ENCODE results near the gene PLLP.

The PLLP gene, protein sequence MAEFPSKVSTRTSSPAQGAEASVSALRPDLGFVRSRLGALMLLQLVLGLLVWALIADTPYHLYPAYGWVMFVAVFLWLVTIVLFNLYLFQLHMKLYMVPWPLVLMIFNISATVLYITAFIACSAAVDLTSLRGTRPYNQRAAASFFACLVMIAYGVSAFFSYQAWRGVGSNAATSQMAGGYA

DNA sequence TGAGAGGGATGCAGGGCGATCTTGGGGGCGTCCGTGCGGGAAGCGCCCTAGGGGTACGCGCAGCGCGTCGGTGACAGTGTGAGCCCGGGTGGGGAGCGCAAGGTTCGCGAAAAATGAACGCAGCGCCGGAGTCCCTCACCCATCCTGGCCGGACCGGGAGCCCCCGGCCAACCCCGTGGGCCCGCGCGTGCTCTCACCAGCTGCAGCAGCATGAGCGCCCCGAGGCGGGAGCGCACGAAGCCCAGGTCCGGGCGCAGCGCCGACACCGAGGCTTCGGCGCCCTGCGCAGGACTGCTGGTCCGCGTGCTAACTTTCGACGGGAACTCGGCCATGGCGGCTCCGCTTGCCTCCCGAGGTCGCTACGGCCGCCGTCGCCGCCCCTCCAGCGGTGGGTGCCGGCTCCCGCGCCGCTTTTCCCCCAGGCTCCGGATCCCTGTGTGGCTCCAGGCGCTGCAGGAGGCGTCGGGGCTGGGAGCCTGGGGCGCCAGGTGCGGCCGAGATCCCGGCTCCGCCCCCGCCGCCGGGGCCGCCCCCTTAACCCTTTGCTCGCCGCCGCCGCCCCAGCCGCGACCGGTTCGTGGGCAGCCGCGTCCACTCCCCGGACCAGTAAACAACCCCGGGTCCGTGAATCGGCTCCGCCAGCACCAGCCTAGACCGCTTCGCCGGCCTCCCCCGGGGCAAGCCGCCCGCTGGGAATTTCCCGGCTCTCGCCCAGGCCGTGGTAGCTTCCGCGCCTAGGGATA, at the start of gene PLLP:
PLLP (minus strand) TSS at position 464 of the 743 bp plus-strand sequence; CDS start at position 332, 132 bp downstream.
- DNase-seq = no peak

DNA sequence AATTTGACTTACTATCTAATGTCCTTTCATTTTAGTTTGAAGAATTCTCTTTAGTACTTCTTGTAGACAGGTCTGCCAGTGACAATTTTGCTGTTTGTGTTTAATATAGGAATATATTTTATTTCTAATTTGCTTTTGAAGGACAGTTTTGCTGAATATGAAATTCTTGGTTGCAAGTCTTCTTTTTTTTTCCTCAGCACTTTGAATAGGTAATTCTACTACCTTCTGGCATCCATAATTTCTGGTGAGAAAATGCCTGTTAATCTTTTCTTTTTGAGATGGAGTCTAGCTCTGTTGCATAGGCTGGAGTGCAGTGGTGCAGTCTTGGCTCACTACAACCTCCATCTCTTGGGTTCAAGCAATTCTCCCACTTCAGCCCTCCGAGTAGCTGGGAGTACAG, 48.9 kb upstream of the PLLP start:
- DNase-seq = no peak

DNA sequence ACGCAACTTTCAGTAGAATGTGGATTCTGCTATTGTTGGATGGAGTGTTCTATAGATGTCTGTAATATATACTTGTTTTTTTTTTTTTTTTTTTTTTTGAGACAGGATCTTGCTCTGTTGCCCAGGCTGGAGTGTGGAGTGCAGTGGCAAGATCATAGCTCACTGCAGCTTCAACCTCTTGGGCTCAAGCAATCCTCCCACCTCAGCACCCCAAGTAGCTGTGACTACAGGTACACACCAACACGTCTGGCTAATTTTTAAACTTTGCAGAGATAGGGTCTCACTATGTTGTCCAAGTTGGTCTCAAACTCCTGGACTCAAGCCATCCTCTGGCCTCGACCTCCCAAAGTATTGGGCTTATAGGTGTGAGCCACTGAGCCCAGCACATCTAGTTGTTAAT, 46.9 kb upstream of the PLLP start:
- DNase-seq = no peak

DNA sequence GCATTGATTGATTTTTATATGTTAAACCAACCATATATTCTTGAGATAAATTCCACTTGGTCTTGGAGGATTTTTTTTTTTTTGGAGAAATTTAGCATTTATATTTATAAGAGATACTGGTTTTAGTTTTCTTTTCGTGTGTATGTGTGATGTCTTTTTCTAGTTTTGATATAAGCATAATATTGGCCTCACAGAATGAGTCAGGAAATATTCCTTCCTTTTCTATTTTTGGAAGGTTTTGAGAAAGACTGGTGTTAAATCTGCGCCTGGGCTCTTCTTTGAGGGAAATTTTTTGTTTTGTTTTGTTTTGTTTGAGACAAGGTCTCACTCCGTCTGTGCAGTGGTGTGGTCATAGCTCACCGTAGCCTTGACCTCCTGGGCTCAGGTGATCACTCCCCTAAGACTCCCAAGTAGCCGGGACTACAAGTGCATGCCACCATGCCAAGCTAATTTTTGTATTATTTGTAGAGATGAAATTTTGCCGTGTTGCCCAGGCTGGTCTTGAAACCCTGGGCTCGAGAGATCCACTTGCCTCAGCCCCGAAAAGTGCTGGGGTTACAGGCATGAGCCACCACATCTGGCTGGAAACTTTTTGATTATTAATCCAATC, 45.4 kb upstream of the PLLP start:
- DNase-seq = no peak

DNA sequence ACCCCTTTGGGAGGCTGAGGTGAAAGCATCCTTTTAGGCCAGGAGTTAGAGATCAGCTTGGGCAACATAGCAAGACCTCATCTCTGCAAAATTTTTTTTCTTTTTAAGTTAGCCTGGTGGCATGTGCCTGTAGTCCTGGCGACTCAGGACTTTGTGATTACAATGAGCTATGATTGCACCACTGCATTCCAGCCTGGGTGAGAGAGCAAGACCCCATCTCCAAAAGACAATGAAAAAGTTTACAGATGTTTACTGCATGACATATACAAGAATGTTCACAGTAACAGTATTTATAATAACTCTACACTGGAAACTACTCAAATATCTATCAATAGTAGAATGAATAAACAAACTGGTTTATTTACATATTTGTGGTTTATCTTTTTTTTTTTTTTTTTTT, 41.0 kb upstream of the PLLP start:
- no peak for DNase-seq

DNA sequence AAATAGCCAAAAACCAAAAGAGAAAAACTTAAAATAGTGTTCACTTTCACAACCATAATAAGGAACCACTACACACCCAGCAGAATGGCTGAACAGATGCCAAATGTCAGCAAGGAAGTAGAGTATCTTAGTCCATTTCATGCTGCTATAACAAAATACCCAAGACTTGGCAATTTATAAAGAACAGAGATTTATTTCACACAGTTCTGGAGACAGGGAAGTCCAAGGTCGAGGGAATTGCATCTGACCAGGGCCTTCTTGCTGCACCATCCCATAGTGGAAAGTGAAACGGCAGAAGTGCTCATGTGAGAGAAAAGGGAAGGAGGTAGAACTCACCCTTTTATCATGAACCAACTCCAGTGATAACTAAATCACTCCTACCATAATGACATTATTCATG, 40.3 kb upstream of the PLLP start:
- no peak for DNase-seq

DNA sequence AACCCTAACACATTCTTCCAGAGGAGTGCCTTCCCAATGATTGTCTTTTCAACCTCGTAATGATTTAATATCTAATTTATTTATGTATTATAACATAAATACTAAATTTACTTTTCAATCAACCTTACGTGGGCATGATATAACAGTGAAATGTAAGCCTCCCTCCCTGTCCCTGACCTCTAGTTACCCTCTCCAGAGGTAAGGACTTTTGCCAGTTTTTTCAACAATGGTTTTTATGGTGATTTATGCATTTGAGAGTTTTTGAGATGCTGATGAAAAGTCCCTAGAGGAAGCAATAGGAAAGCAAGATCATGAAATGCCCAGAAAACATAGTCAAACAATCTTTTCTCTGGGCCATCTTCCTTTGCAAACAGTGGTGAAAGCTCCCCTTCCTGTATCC, 35.2 kb upstream of the PLLP start:
- DNase-seq = no peak

DNA sequence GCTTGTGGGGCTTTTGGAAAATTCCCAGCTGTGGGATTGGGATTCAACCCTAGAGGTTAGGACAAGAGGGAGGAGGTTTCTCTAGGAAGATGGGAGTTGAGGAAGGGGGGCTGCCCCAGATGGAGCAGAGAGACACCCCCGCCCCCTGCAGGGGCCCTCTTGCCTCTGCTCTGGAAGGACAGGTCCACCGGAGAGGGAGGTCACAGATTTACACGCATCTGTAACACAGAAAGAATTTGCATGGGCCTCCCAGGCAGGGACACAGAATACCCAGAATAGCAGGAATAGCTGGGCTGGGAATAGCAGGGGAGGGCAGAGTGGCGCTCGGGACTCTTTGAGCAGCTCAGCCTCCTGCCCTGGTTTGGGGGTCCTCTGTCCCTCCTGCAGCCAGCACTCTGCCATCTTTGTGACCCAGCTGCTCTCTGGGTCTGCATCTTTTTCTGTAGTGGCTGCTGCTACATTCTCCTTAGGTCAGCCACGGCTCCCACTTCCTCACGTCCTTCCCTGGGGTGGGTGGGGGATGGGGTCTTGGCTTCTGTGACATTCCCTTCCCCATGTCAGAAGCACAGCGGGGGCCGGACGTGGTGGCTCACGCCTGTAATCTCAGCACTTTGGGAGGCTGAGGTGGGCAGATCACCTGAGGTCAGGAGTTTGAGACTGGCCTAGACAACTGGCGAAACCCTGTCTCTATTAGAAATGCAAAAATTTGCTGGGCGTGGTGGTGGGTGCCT, 33.9 kb upstream of the PLLP start:
- no peak for DNase-seq

DNA sequence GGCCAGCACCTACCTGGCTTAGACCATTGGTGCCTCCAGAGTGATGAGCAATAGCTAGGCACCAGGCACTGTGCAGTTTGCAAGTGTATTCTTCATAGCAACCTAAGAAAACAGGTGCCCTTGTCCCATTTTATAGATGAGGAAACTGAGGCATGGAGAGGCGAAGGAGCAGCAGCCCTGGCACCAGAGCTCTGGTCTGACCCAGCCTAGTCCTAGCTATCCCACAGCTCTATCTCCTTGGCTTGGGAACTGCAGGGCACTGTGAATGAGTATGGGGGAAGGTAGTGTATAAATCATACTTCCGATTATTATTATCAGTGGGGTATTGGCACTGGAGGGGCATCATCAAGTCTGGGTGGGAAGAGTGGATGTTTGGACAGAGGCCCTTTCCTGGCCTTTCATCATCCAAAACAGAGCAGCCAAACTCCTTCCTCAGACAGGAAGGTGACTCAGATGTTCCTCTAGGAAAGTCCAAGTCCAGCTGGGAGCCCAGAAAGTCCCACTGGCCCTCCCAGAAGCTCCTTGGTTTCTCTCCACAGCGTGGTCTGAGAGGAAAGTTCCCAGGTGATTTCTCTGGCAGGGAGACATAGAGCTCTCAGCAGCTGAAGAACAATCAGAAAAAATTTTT, 32.0 kb upstream of the PLLP start:
- DNase-seq = no peak

DNA sequence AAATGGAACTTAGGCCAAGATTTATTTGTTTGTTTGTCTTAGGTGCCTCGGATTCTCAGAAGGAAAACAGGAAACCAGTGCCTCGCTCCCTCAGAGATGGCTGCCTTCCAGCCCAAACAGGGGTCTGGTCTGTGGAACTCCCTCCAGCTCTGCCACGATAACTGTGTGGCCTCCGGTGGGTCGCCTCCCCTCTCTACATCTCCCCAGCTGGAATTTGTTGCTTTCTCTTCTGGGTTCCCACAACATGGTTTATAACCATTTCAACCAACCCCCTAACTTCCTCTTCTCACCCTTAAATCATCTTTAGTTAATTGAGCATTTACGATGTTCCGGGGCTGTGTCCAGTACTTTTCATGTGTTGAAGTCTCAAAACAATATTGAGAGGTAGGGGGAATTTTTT, 30.9 kb upstream of the PLLP start:
- no peak for DNase-seq

DNA sequence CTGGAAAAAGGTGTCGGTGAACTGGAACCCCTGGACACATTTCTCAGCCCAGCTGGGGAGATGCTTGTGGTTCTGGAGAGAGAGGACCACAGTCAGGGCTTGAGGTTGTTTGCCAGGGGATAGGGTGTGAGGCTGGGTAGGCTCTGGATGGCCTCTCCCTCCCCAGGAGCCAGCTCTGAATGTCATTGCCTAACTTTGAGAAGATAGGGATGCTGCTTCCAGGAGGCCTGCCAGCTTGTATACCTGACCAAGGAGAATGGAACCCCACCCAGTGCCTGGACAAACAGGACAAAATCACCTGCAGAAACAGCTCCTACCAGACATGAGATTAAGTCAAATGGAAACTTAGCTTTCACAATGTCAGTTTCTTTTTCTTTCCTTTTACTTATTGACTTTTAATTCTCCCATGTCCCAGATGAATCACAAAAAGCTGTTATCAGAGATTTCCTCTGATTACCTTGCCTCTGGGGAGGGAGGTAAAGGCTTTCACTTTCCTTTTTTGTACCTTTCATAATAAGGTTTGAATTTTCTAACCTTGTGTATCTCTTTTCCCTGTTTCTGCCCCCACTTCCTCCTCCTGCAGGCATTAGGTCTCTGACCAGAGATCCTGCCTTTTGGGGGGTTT, 29.8 kb upstream of the PLLP start:
- no peak for DNase-seq

DNA sequence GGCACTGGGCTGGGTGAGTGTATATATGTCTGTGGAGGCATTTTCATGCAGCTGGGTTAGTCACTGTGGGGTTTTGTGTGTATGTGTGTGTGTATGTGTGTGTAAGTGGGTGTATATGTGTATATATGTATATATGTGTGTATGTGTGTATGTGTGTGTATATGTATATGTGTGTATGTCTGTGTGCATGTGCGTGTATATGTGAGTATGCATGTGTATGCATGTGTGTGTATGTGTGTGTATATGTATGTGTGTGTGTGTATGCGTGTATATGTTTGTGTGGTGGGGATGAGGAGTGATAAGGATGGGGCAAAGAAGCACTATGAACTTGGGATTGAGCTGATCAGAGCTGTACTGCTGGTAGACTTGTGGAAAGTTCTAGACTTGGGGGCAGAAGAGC, 29.0 kb upstream of the PLLP start:
- DNase-seq = no peak

DNA sequence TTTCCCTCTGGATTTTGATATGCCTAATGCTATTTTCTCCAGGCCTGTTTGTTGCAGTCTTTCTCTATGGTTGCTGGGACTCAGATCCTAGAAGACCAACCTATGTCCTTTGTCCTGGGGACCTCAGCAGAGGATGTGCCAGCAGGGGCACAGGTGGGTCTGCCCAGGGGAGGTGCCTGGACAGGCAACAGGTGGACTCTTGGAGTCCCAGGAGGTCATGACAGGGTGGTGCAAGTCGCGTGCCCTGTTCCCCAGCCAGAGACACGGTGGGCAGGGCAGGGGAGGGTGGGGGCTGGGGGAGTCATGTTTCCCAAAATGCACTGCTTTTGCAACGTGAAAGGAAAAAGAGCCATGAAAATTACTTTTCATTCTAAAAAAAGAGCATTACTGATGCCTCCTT, 26.3 kb upstream of the PLLP start:
- DNase-seq = no peak

DNA sequence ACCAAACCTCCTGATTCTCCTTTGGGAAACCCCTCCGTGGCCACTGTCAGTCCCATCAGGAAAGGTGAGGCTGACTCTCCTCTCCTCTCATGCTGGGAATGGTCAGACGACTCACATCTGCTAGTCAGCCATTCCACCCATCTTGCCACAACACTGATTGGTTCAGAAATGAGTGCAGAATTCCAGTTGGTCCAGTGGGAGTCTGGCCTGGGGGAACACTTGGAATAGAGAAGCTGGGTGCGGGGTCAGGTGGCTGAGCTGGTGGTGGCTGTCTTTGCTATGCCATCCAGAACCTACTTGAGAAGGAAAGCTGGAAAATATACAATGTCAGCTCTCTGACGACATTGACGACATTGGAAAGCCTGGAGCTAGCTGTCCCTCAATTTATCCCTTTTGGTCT, 23.6 kb upstream of the PLLP start:
- DNase-seq = no peak

DNA sequence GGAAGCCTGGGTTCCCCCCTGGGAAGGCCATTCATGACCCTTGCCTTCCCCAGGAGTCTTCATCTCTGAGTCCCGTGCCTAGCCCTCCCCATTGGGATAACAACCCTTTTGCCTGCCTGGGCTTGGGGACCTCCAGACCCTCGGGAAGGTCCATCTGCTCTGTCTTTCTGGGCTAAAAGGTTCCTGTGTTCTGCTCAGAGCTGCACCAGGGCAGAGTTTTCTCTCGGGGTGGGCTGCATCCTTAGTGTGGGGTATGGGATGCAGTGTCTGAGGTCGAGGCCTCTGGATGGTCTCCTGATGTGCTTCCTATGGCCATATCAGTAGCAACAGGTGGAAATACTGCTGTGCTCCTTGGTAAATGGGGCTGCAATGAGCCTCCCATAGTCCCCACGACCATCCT, 22.9 kb upstream of the PLLP start:
- no peak for DNase-seq

DNA sequence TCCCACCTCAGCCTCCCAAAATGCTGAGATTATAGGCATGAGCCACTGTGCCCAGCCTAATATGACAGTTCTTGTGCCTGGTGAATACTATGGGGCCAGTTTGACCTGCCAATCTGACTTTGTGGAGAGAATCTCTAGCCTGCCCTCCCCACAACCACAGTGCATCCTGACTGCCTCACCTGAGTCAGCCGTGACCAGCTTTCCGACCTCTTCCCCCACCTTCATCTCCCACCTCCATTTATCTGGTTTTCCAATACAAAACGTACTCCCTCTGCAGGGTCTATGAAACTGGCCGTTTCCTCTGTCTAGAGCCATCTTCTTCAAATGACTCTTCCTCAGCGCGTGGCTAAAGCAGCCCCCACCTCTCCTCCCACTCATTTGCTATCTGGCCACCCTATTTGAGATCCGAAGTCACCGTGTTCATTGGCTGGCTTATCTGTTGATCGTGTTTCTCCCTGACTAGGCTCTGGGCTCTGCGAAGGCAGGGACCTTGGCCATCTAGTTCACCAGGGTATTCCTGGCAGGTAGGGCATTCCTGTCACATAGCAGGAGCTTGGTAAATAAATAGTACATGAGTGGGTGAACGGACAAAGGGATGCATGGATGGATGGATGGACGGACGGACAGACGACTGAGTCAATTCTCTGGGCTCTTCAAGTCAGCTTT, 22.3 kb upstream of the PLLP start:
- no peak for DNase-seq

DNA sequence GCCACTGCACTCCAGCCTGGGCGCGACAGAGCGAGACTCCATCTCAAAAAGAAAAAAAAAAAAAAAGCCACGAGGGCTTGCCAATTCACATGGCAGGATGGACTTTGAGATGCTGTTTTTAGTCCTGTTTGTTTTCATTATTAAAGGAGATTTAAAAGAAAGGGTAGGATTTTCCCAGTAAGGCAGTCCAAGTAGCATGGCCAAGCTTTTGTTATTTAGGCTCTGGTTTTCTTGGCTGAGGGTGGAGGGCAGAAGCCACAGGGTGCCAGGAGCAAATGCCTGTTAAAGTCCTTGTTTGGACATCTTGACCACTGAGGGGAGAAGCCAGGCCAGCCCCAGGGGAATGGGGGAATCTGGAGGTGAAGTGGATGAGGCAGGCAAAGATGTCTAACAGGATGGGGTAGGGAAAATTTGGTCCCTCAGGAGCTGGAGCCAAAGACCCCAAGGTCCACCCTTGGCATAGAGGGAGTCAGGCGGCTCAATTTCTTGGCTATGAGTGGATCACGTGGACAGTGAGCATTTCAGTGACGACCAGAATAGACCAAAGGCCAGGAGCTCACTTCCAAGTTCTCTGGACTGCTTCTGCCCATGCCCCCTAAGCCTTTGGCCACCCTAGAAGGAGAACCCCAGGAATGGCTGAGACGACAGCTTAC, 20.8 kb upstream of the PLLP start:
- DNase-seq = no peak

DNA sequence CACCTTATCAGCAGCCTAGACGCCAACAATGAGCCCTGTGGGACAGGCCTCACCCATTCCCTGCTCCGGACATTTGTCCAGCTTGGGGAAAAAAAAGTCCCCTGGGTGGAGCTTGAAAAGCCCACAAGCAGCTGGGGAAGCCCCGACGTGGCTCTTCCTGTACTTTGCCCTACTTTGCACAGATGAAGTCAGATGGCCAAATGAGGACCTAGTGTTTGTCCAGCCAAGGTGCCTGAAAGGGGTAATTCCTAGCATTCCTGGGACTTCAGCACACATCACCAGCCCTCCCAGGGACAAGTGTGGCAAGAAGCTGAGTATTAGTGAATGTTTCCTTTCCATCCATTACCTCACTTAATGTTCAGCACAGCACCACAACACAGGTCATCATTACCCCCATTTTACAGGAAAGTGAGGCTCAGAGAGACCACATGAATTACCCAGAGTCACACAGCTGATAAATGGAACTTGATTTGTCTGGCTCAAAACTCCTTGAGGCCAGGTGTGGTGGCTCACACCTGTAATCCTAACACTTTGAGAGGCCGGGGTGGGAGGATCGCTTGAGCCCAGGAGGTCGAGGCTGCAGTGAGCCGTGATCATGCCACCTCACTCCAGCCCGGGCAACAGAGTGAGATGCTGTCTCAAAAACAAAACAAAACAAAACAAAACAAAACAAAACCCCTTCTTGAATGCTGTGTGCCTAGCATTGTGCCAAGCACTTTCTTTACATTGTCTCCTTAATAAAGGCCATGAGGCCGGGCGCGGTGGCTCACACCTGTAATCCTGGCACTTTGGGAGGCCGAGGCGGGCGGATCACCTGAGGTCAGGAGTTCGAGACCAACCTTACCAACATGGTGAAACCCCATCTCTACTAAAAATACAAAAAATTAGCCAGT, 19.9 kb upstream of the PLLP start:
- no peak for DNase-seq

DNA sequence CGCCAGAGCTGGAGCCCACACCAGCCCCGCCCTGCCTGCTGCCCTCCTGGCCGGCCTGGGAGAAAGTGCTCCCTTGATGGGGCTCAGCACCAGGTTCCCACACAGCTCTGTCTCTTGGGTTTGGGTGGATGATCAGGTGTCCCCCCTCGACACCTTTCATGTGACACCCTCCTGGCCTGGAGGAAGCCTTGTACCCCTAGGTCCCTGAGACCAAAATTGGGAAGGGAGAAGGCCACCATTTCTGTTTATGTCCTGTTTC, 19.4 kb upstream of the PLLP start:
- no peak for DNase-seq

DNA sequence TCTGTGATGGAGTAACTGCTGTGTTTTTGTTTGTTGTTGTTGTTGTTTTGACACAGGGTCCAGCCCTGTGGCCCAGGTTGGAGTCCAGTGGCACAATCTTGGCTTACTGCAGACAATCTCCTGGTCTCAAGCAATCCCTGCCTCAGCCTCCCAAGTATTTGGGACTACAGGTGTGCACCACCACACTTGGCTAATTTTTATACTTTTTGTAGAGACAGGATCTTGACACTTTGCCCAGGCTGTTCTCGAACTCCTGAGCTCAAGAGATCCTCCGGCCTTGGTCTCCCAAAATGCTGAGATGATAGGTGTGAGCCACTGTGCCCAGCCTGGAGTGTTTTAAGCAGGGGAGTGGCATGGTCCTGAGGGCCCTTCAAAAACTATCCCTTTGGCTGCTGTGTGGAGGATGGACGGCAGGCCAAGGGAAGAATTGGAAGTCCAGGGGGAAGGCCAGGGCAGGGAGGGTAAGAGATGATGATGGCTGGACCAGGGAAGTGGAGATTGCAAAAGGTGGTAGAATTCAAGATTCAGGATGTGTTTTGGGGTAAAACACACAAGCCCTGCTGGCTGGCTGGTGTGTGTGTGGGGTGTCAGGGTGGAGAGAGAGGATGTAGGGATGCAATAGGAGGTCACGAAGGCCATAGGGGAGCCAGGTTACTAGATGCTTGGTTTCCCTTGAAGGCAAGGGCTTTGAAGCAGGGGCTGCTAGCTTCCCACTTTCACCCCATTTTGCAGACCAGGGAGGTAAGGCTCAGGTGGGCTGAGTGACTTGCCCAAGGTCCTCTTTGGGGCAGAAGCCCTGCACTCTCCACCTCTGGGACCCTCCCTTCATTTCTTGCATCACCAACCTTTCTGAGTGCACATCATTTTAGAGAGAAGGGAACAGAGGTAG, 18.8 kb upstream of the PLLP start:
- no peak for DNase-seq
